ENCODE measurements around the gene CEP192. TPM values are rescaled to one million over a fixed set of nuclear protein-coding genes. Genes with fewer than 3 reads are reported as not detected.

The CEP192 gene
- total RNA-seq, 2 donors from 2014 or later, result 17.2 to 37.3 TPM

DNA sequence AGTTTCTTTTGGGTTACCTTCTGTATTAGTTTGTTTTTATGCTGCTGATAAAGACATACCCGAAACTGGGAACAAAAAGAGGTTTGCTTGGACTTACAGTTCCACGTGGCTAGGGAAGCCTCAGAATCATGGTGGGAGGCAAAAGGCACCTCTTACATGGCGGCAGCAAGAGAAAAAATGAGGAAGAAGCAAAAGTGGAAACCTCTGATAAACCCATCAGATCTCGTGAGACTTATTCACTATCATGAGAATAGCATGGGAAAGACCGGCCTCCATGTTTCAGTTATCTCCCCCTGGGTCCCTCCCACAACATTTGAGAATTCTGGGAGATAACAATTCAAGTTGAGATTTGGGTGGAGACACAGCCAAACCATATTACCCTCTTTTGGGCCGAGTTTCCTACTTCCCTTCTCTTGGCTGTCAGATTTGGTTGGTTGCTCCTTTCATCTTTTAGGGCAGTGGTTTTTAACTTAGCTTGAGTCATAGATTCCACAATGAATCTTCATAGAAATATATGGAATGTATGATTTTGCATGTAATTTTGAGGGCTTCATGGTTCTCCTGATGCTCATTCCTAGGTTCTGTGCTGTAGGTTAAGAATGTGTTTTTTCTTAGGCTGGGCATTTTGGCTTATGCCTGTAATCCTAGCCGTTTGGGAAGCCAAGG is 44.2 kb downstream of the CEP192 start:
- TF ChIP-seq POLR2AphosphoS5 (IDR thresholded peaks at IDR 0.05), result no peak
- no peak for TF ChIP-seq POLR2A (IDR thresholded peaks at IDR 0.05)
- TF ChIP-seq, protein P1, sequence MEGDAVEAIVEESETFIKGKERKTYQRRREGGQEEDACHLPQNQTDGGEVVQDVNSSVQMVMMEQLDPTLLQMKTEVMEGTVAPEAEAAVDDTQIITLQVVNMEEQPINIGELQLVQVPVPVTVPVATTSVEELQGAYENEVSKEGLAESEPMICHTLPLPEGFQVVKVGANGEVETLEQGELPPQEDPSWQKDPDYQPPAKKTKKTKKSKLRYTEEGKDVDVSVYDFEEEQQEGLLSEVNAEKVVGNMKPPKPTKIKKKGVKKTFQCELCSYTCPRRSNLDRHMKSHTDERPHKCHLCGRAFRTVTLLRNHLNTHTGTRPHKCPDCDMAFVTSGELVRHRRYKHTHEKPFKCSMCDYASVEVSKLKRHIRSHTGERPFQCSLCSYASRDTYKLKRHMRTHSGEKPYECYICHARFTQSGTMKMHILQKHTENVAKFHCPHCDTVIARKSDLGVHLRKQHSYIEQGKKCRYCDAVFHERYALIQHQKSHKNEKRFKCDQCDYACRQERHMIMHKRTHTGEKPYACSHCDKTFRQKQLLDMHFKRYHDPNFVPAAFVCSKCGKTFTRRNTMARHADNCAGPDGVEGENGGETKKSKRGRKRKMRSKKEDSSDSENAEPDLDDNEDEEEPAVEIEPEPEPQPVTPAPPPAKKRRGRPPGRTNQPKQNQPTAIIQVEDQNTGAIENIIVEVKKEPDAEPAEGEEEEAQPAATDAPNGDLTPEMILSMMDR (IDR thresholded peaks at IDR 0.05), result no peak
- 97% methylated on average over 7 of the region's 7 CpGs for WGBS
- H3K36me3 ChIP-seq, result no peaks in the 10 kb centered on the region
- H3K27ac ChIP-seq, result no peak overlapping the region
- intact Hi-C loops (cut with DNase I), result no loop called here
- no peak for DNase-seq (ENCODE audit: low spot score)
- H3K27me3 ChIP-seq (replicated peaks; ENCODE audit: insufficient read depth), result no peaks in the 10 kb centered on the region
- no peaks in the 10 kb centered on the region for H3K4me1 ChIP-seq (replicated peaks)
- H3K4me3 ChIP-seq, result no peak overlapping the region
- H3K9me3 ChIP-seq, result no peaks in the 10 kb centered on the region

DNA sequence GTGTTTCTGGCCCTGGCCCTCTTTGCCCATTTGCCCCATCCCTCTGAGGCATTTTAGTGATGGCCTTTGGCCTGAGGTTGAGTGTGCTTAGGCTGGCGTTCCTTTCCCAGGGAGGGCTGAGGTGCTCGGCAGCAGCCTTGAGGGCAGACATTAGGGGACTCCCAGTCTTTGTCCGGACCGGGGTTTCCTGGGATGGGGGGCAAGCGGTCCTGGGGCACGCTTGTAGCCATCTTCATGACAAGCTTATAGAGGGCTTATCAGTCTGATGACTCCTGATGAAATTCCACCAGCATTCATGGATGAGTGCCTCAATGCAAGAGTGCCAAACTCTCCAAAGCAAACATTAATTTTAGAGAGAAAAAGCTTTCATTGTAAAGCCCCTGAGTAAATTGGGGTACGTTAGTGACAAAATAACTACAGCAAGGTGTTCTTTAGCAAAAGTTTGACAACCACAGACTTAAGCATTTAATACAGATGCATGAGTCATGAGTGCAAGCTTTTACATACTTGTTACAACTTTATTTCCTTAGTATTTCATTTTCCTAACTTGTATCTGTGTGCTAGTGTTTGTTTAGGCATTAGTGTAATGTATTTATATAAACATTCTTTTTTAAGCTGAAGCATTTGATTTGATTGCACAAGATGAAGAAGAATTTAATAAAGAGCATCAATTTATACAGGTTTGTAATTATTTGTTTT is 45.6 kb downstream of the CEP192 start:
- no peak for TF ChIP-seq POLR2A (IDR thresholded peaks at IDR 0.05)
- TF ChIP-seq, protein P1 (IDR thresholded peaks at IDR 0.05), result no peak
- TF ChIP-seq POLR2AphosphoS5 (IDR thresholded peaks at IDR 0.05), result no peak

DNA sequence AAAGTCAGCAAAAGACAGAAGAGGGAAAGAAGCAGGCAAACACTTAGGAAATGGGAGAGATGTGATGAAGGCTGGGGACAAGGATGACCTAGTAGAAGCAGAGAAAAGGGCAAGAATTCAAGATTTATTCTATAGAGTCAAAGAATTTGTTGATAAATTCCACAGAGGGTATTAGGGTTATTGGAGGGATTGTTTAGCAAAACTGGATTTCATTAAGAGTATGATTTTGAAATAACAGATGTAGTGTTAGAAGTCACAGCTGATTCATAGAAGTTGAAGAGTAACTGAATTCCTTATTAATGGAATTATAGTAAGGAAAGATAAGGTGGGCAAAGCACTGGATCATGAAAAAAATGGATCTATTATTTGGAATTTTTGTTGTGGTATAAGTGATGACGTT is 48.6 kb downstream of the CEP192 start:
- WGBS, result 86% methylated on average over 1 of the region's 1 CpG
- Histone ChIP-seq H3K36me3 (no peaks in the 10 kb centered on the region), H3K27ac (no peak overlapping the region), H3K9me3 (no peaks in the 10 kb centered on the region), H3K4me3 (no peak overlapping the region), H3K27me3 (replicated peaks; ENCODE audit: insufficient read depth) (no peaks in the 10 kb centered on the region), H3K4me1 (replicated peaks) (no peaks in the 10 kb centered on the region)
- DNase-seq (ENCODE audit: low spot score), result no peak
- intact Hi-C loops (cut with DNase I), result no loop called here
- TF ChIP-seq POLR2A (IDR thresholded peaks at IDR 0.05) (no peak), POLR2AphosphoS5 (IDR thresholded peaks at IDR 0.05) (no peak)
- TF ChIP-seq, protein P1 (IDR thresholded peaks at IDR 0.05), result no peak

More for the DNA sequence above, 45.6 kb downstream of the CEP192 start:
- Histone ChIP-seq H3K27me3 (replicated peaks; ENCODE audit: insufficient read depth) (no peaks in the 10 kb centered on the region), H3K27ac (no peak overlapping the region), H3K9me3 (no peaks in the 10 kb centered on the region), H3K36me3 (no peaks in the 10 kb centered on the region), H3K4me1 (replicated peaks) (no peaks in the 10 kb centered on the region), H3K4me3 (no peak overlapping the region)
- intact Hi-C loops (cut with DNase I), result no loop called here
- 81% methylated on average over 7 of the region's 7 CpGs for WGBS
- DNase-seq (ENCODE audit: low spot score), result no peak

DNA sequence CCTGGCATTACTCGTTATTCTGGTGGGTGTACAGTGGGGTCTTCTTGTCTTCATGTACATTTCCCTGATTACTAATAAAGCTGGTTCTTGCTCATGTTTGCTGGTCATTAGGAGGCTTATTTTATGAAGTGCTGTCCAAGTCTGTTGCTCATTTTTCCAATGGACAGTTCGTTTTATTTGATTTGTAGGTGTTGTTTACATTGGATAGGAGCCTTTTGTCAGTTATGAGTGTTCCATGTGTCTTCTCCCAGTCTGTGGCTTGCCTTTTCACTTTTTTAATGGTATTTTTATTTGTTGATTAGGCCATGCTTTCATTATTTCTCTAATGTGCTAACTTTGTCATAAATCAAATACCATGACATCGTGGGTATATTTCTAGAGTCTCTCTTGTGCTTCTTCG is 51.9 kb downstream of the CEP192 start:
- no peaks in the 10 kb centered on the region for H3K4me1 ChIP-seq (replicated peaks)

More for the DNA sequence above, 51.9 kb downstream of the CEP192 start:
- no peak overlapping the region for H3K4me3 ChIP-seq
- no peaks in the 10 kb centered on the region for H3K27me3 ChIP-seq (replicated peaks; ENCODE audit: insufficient read depth)
- TF ChIP-seq POLR2A (IDR thresholded peaks at IDR 0.05) (no peak), POLR2AphosphoS5 (IDR thresholded peaks at IDR 0.05) (no peak)
- TF ChIP-seq, protein P1 (IDR thresholded peaks at IDR 0.05), result no peak
- 63% methylated on average over 4 of the region's 4 CpGs for WGBS
- no peaks in the 10 kb centered on the region for H3K36me3 ChIP-seq
- no peak for DNase-seq (ENCODE audit: low spot score)
- no peak overlapping the region for H3K27ac ChIP-seq
- intact Hi-C loops (cut with DNase I), result no loop called here
- H3K9me3 ChIP-seq, result no peaks in the 10 kb centered on the region
